GM12874 (cell line): ENCODE data around the gene TFIP11.

Experiments used
- TF ChIP-seq, protein P1 (sequence below): IDR thresholded peaks from 2 replicates; pipeline ENCODE4 v1.5.1; 2011; ENCODE audit warnings: low read depth, mild to moderate bottlenecking, control low read depth, low read length, moderate library complexity; ENCODE audit not compliant: insufficient read depth

Gene TFIP11

GRCh38 chr22:26453216-26453615 is 59.1 kb downstream of the TFIP11 start:
- TF ChIP-seq, protein P1, sequence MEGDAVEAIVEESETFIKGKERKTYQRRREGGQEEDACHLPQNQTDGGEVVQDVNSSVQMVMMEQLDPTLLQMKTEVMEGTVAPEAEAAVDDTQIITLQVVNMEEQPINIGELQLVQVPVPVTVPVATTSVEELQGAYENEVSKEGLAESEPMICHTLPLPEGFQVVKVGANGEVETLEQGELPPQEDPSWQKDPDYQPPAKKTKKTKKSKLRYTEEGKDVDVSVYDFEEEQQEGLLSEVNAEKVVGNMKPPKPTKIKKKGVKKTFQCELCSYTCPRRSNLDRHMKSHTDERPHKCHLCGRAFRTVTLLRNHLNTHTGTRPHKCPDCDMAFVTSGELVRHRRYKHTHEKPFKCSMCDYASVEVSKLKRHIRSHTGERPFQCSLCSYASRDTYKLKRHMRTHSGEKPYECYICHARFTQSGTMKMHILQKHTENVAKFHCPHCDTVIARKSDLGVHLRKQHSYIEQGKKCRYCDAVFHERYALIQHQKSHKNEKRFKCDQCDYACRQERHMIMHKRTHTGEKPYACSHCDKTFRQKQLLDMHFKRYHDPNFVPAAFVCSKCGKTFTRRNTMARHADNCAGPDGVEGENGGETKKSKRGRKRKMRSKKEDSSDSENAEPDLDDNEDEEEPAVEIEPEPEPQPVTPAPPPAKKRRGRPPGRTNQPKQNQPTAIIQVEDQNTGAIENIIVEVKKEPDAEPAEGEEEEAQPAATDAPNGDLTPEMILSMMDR, result no peak

DNA sequence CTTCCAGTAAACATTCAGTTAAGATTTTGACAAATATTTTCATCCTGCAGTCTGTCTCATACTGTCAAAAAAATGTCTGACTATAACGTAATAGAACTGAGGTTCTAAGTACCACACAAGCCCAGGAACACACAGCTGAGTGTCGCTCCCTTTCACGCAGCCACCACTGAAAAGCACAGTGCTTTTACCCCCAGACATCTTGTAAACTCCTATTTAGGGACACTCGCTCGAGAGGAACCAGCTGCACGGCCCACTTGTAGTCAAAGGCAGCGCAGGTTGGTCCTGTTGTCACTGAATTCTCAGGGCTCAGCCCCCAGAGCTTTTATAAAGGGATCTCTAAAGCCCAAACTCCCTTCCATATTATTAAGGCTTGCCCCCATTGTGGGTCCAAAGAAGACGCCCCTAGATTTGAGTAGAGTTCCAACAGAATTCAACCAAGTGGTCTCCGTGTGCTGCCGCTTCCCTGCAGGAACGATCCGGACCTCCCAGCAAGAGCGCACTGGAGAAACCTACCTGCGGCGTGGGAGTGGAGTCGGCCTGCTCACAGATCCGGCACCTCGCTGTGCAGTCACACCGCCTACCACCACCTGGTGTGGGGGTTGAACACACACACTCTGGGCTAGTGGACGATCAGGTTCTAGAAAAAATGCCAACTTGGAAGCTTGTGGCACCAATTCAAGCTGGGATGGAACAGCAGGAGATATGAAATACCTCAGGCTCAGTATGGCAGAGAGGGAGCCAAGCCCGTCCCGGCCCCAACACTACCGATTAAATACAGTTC is 59.8 kb downstream of the TFIP11 start:
- TF ChIP-seq, protein P1, result no peak

- TF ChIP-seq, protein P1, result no peak
Observed at GRCh38 chr22:26450453-26451185, 61.7 kb downstream of the TFIP11 start.

DNA sequence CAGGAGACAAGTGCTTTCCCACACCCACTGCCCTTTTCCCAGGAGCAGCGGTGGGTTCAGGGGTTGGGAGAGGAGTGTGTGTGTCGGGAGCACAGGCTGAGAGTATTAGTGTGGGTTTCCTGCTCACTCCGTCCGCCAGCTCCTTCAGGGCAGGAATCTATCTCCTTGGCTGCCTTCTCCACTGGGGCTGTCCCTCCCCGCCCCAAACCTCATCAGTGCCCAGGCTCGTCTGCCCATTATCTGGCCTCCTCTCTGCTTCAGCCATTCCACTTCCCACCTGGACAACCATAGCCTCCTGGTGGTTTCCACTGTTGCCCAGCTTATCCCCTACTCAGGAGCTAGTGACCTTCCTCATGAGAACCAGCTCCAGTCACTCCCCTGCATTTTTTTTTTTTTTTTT is 63.3 kb downstream of the TFIP11 start:
- TF ChIP-seq, protein P1, result no peak

DNA sequence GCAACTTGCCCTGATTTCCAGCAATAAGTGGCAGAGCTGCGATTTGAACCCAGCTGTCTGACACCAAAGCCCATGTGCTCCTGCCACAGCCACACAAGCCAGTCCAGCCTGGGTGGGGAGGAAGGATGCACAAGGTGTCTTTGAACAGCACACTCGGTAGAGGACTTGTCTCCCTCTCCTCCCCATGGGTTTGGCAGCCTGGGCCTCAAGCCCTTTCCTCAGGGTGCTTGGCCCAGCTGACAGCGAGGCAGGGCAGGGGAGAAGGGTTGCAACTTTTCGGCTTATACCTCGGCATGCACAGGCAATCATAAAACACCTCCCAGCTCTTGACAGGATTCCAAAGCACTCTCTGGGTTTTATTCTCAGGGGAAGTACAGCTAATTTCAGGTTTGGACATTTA is 63.9 kb downstream of the TFIP11 start:
- TF ChIP-seq, protein P1, result no peak

DNA sequence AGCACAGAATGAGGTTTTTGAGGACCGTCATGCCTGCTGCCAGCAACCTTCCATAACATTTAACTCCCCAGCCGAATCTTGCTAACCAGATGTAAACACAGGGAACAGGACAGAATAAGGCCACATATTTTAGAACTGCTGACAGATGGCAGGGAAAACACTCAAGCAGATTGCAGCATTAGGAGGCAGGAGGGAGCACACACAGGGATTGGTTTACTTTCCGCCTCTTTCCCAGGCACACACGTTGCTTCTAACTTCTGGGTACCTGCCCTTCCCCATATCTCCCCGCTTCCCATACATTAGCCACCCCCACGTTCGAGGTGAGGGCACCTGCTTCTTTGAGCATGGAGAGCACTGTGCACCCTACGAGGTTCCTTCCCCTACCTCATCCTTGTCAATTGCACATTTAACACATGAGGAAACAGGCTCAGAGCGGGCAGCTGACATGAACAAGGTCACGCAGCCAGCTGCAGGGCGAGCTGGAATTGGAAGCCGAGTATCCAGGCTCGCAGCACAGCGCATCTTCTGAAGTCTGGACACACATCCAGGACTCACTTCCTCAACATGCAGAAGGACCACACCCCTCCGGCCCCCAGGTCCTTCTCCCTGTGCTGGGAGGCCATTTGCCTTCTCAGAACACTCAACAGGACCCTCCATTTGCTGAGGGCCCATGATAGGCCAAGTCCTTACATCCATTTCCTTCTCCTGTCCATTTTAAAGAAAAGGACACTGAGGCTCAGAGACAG is 64.5 kb downstream of the TFIP11 start:
- TF ChIP-seq, protein P1, result no peak
